ENCODE results near the gene GAPDH. TPM values are rescaled to one million over a fixed set of nuclear protein-coding genes. Genes with fewer than 3 reads are reported as not detected.

Gene GAPDH
- total RNA-seq, 1 donor from 2014 or later = 1,775 TPM

DNA sequence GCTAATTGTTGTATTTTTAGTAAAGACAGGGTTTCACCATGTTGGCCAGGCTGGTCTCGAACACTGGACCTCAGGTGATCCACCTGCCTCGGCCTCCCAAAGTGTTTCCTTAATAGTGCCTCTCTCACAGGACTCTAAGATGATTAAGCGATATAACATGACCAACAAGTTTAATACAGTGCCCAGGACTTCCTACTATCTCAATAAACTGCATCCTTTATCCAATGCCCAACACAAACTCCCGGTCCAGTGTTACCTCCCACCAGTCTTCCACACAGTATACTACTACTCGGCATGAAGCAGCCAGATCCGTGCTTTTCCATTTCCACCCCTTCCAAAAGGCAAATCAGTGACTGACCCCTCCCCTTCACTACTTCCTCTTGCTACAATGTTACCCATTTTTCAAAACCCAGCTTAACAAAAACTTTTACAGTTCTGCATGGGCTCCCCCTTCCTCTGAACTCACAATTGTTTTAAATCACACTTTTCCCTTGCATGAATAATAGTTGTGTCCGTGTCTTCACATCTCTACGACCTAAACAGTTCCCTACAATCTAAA lies 32.9 kb downstream of the GAPDH start:
- peak overlapping the region; percentile 100 for H3K4me3 Mint-ChIP-seq (ENCODE audit: unreplicated experiment)
- H3K27ac Mint-ChIP-seq (ENCODE audit: unreplicated experiment) = peak overlapping the region; percentile 96
- H3K4me1 Mint-ChIP-seq (ENCODE audit: unreplicated experiment) = peaks cover 22% of the 10 kb centered on the region
- DNase-seq (ENCODE audit: extremely low spot score, unreplicated experiment) = no peak
- no peaks in the 10 kb centered on the region for H3K9me3 Mint-ChIP-seq (ENCODE audit: unreplicated experiment)
- no peaks in the 10 kb centered on the region for H3K27me3 Mint-ChIP-seq (ENCODE audit: unreplicated experiment)
- H3K36me3 Mint-ChIP-seq (ENCODE audit: unreplicated experiment) = peaks cover 49% of the 10 kb centered on the region
- TF ChIP-seq, protein P1, sequence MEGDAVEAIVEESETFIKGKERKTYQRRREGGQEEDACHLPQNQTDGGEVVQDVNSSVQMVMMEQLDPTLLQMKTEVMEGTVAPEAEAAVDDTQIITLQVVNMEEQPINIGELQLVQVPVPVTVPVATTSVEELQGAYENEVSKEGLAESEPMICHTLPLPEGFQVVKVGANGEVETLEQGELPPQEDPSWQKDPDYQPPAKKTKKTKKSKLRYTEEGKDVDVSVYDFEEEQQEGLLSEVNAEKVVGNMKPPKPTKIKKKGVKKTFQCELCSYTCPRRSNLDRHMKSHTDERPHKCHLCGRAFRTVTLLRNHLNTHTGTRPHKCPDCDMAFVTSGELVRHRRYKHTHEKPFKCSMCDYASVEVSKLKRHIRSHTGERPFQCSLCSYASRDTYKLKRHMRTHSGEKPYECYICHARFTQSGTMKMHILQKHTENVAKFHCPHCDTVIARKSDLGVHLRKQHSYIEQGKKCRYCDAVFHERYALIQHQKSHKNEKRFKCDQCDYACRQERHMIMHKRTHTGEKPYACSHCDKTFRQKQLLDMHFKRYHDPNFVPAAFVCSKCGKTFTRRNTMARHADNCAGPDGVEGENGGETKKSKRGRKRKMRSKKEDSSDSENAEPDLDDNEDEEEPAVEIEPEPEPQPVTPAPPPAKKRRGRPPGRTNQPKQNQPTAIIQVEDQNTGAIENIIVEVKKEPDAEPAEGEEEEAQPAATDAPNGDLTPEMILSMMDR (IDR thresholded peaks at IDR 0.05) = no peak

DNA sequence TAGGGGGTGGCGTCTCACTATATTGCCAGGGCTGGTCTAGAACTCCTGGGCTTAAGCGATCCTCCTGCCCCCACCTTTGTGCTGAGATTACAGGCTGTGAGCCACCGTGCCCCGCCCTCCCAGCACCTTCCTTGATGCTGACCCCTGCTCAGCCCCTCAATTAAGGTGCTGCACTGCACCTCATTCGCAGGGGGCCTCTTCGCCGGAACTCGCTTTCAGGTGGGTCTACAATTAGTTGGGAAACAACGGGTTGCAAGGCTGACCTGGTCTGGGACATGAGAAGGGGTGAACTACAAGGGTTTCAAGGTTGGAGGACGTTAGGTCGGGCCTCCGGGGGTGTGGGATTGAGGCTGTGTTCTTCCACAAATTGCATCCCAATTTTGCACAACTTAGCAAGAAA lies 35.0 kb downstream of the GAPDH start:
- Mint-ChIP-seq H3K4me3 (ENCODE audit: unreplicated experiment) (peak overlapping the region; percentile 100), H3K9me3 (ENCODE audit: unreplicated experiment) (no peaks in the 10 kb centered on the region), H3K4me1 (ENCODE audit: unreplicated experiment) (peaks cover 22% of the 10 kb centered on the region), H3K27me3 (ENCODE audit: unreplicated experiment) (no peaks in the 10 kb centered on the region), H3K36me3 (ENCODE audit: unreplicated experiment) (peaks cover 46% of the 10 kb centered on the region), H3K27ac (ENCODE audit: unreplicated experiment) (peak overlapping the region; percentile 96)
- DNase-seq (ENCODE audit: extremely low spot score, unreplicated experiment) = no peak
- TF ChIP-seq, protein P1 (IDR thresholded peaks at IDR 0.05) = no peak

DNA sequence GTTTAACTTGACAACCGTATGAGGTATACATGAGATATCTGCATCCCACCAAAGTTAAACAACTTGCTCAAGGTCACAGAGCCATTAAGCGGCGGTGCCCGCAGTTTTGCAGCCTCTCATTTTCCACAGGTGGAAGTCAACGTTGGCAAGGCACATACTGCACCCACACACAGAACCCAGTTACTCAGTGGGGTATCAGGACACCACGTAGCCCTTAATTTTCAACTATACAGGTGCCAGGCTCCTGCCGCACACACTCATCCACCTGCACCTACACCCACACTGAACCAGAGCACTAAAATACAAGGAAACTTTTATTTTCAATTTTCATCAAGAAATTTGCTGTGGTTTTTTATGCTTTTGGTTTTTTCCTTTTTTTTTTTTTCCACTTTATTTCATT lies 35.5 kb downstream of the GAPDH start:
- TF ChIP-seq, protein P1 (IDR thresholded peaks at IDR 0.05) = no peak
- H3K9me3 Mint-ChIP-seq (ENCODE audit: unreplicated experiment) = no peaks in the 10 kb centered on the region
- DNase-seq (ENCODE audit: extremely low spot score, unreplicated experiment) = no peak
- H3K36me3 Mint-ChIP-seq (ENCODE audit: unreplicated experiment) = peaks cover 48% of the 10 kb centered on the region
- H3K4me3 Mint-ChIP-seq (ENCODE audit: unreplicated experiment) = peak overlapping the region; percentile 35
- no peaks in the 10 kb centered on the region for H3K27me3 Mint-ChIP-seq (ENCODE audit: unreplicated experiment)
- peak overlapping the region; percentile 96 for H3K27ac Mint-ChIP-seq (ENCODE audit: unreplicated experiment)
- peaks cover 22% of the 10 kb centered on the region for H3K4me1 Mint-ChIP-seq (ENCODE audit: unreplicated experiment)

DNA sequence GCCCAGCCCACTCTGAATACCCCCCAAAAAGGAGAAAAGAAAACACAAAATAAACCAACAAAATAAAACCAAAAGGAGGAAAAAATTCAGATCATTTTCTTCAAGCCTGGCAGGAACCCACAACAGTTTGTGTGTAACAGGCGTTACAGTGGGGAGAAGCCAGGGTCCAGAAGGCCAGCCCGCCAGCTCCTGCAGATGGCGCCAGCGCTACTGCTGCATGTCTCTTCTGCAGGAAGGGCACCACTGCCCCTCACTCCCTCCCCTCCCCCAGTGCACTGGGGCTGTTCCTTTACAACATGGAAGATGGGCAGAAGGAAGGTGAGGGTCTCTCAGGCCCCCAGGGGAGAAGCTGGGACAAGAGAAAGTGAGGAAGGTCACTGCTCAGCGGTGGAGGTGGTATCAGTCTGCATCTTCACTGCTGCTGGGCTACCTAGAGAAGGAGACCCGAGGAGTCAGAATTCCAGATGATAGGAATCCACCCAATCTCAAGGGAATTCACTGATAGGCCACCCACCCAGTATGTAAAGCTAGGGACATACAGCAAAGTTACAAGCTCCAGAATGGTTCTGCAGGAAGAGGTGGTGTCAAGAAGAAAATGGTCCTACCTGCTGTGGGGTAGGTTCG lies 36.1 kb downstream of the GAPDH start:
- H3K36me3 Mint-ChIP-seq (ENCODE audit: unreplicated experiment) = peaks cover 51% of the 10 kb centered on the region

DNA sequence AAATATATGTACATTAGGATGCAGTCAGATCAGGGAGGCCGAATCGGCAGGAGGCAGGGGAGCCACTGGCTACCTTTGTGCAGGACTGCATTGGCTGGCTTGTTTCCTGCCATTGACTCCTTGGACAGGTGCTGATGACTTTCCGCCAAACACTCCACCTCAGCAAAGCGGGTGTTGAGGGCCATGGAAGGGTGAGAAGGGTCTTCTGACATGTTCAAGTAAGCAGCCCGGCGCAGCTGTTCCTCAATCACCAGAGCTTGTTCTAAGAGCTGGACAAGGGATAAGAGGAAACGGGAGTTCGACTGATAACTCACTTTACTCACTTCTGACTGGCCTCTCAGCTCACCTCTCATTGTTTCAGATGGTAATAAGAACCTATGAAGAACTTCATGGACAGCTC lies 38.7 kb downstream of the GAPDH start:
- DNase-seq (ENCODE audit: extremely low spot score, unreplicated experiment) = no peak
- no peaks in the 10 kb centered on the region for H3K27me3 Mint-ChIP-seq (ENCODE audit: unreplicated experiment)
- TF ChIP-seq, protein P1 (IDR thresholded peaks at IDR 0.05) = no peak
- no peaks in the 10 kb centered on the region for H3K9me3 Mint-ChIP-seq (ENCODE audit: unreplicated experiment)
- no peak overlapping the region for H3K4me3 Mint-ChIP-seq (ENCODE audit: unreplicated experiment)
- no peak overlapping the region for H3K27ac Mint-ChIP-seq (ENCODE audit: unreplicated experiment)
- H3K36me3 Mint-ChIP-seq (ENCODE audit: unreplicated experiment) = peaks cover 58% of the 10 kb centered on the region
- H3K4me1 Mint-ChIP-seq (ENCODE audit: unreplicated experiment) = peaks cover 14% of the 10 kb centered on the region

More for the DNA sequence above, 36.1 kb downstream of the GAPDH start:
- Mint-ChIP-seq H3K27me3 (ENCODE audit: unreplicated experiment) (no peaks in the 10 kb centered on the region), H3K9me3 (ENCODE audit: unreplicated experiment) (no peaks in the 10 kb centered on the region), H3K4me3 (ENCODE audit: unreplicated experiment) (peak overlapping the region; percentile 35), H3K4me1 (ENCODE audit: unreplicated experiment) (peaks cover 22% of the 10 kb centered on the region), H3K27ac (ENCODE audit: unreplicated experiment) (no peak overlapping the region)
- TF ChIP-seq, protein P1 (IDR thresholded peaks at IDR 0.05) = peak; percentile 63
- no peak for DNase-seq (ENCODE audit: extremely low spot score, unreplicated experiment)
